Gastrocnemius medialis (tissue), 4 donors: ENCODE data around the gene RPP25. TPM values are rescaled to one million over a fixed set of nuclear protein-coding genes. Genes with fewer than 3 reads are reported as not detected.
A peak's percentile ranks its signal among the peaks of the same experiment; 100 is the strongest.

Experiments
- ATAC-seq, 2 donors: fragments of 150-250 bp; one replicate each; pipeline ENCODE4 v1.9.1; 2016
- DNase-seq, 2 donors: peaks; one replicate each; pipeline ENCODE4 v3.0.0-alpha.2; 2019
- H3K27ac ChIP-seq, 4 donors: fragments of 200-600 bp; sonication (generic); 1 replicate in 1 of 4; 2 replicates in 3 of 4; pipeline ENCODE4 v1.5.1; 2016 to 2018; ENCODE audit warnings: mild to moderate bottlenecking in 2 of 4, moderate library complexity in 1 of 4
- H3K27me3 ChIP-seq, 3 donors: fragments of 200-600 bp; sonication (generic) in 2 of 3; 1 replicate in 1 of 3; 2 replicates in 2 of 3; pipeline versions ENCODE4 v1.5.1 to v1.6.0; 2016 to 2019; ENCODE audit warnings: mild to moderate bottlenecking in 1 of 3, moderate library complexity in 1 of 3
- H3K36me3 ChIP-seq, 2 donors: fragments of 200-600 bp; sonication (generic) in 1 of 2; one replicate each; pipeline ENCODE4 v1.5.1; 2017 to 2018
- H3K4me1 ChIP-seq, 2 donors: fragments of 200-600 bp; sonication (generic) in 1 of 2; one replicate each; pipeline ENCODE4 v1.5.1; 2016 to 2017; ENCODE audit warnings: mild to moderate bottlenecking in 2 of 2
- H3K4me3 ChIP-seq, 4 donors: fragments of 200-600 bp; sonication (generic) in 3 of 4; 1 replicate in 1 of 4; 2 replicates in 3 of 4; pipeline ENCODE4 v1.5.1; 2016 to 2019; ENCODE audit warnings: mild to moderate bottlenecking in 2 of 4
- H3K9me3 ChIP-seq, 3 donors: fragments of 200-600 bp; sonication (generic) in 2 of 3; 1 replicate in 1 of 3; 2 replicates in 2 of 3; pipeline ENCODE4 v1.5.1; 2016 to 2019
- CTCF ChIP-seq, 5 experiments: fragments of 450-650 bp in 3 of 5; fragments of 200-600 bp in 2 of 5; sonication (generic) in 2 of 5; IDR thresholded peaks in 4 of 5; conservative IDR thresholded peaks in 1 of 5; 1 replicate in 4 of 5; 2 replicates in 1 of 5; pipeline ENCODE4 v1.5.1; 2016 to 2019; ENCODE audit warnings: antibody characterized with exemption in 5 of 5, mild to moderate bottlenecking in 3 of 5, moderate library complexity in 3 of 5
- POLR2A ChIP-seq, 2 donors: fragments of 450-650 bp; IDR thresholded peaks; one replicate each; pipeline ENCODE4 v1.6.1; 2017; ENCODE audit warnings: antibody characterized with exemption in 2 of 2, mild to moderate bottlenecking in 2 of 2, moderate library complexity in 2 of 2
- in situ Hi-C, 4 donors: fragments of 200-750 bp; cut with MboI; loops; one replicate each; pipeline versions ENCODE4 v1.15.0 to v1.8.0; 2017; ENCODE audit warnings: low sequenced_read_pairs in 4 of 4
- intact Hi-C: fragments of 100-400 bp; cut with DNase I; formaldehyde crosslinking; loops from one replicate; pipeline ENCODE4 v1.15.1; 2023; ENCODE audit warnings: low total_unique reads
- total RNA-seq, 4 donors: library from RNA; depleted of rRNA; stranded (reverse); fragments of >200 nt; gene quantifications; one replicate each; pipeline versions ENCODE4 v1.1.0 to v1.2.3, GENCODE V29; 2016

Gene RPP25
- total RNA-seq, 4 donors from 2014 or later: 1.0 to 5.1 (median 1.9) TPM

GRCh38 chr15:74962219-74962618 is 5.6 kb upstream of the RPP25 start:
- H3K4me1 ChIP-seq: peaks cover 6 to 17% of the 10 kb centered on the region in 2 donors
- TF ChIP-seq POLR2A (IDR thresholded peaks at IDR 0.05): no peak
- no peak for TF ChIP-seq CTCF (IDR thresholded peaks at IDR 0.05 in 4 of 5, conservative IDR thresholded peaks at IDR 0.05 in 1 of 5)
- H3K9me3 ChIP-seq: no peaks in the 10 kb centered on the region
- DNase-seq: no peak
- no peak overlapping the region for H3K27ac ChIP-seq
- intact Hi-C loops: no loop called here
- H3K27me3 ChIP-seq: peaks cover 29 to 31% (median 31%) of the 10 kb centered on the region in 3 donors
- in situ Hi-C loops: no loop called here
- H3K36me3 ChIP-seq: no peaks in the 10 kb centered on the region
- ATAC-seq: no peak
- H3K4me3 ChIP-seq: no peak overlapping the region

GRCh38 chr15:74961616-74962015 is 5.0 kb upstream of the RPP25 start:
- no peaks in the 10 kb centered on the region for H3K36me3 ChIP-seq
- H3K27ac ChIP-seq: no peak overlapping the region
- H3K9me3 ChIP-seq: no peaks in the 10 kb centered on the region
- no peak overlapping the region for H3K4me3 ChIP-seq
- peaks cover 30 to 35% (median 33%) of the 10 kb centered on the region in 3 donors for H3K27me3 ChIP-seq
- ATAC-seq (no peak), DNase-seq (no peak)
- H3K4me1 ChIP-seq: peaks cover 7 to 18% of the 10 kb centered on the region in 2 donors
- TF ChIP-seq POLR2A (IDR thresholded peaks at IDR 0.05) (no peak), CTCF (IDR thresholded peaks at IDR 0.05 in 4 of 5, conservative IDR thresholded peaks at IDR 0.05 in 1 of 5) (no peak)
- intact Hi-C loops: no loop called here
- in situ Hi-C loops: no loop called here

GRCh38 chr15:74960995-74961588 is 4.5 kb upstream of the RPP25 start:
- H3K36me3 ChIP-seq: no peaks in the 10 kb centered on the region
- H3K4me1 ChIP-seq: peaks cover 9 to 22% of the 10 kb centered on the region in 2 donors
- no peak for ATAC-seq
- no peak overlapping the region for H3K4me3 ChIP-seq
- H3K27ac ChIP-seq: no peak overlapping the region
- DNase-seq: no peak
- no peaks in the 10 kb centered on the region for H3K9me3 ChIP-seq
- H3K27me3 ChIP-seq: peaks cover 30 to 35% (median 33%) of the 10 kb centered on the region in 3 donors
- intact Hi-C loops: no loop called here
- in situ Hi-C loops: no loop called here
- TF ChIP-seq CTCF (IDR thresholded peaks at IDR 0.05 in 4 of 5, conservative IDR thresholded peaks at IDR 0.05 in 1 of 5) (no peak), POLR2A (IDR thresholded peaks at IDR 0.05) (no peak)

- no peaks in the 10 kb centered on the region for H3K9me3 ChIP-seq
- in situ Hi-C loops (no loop called here), intact Hi-C loops (no loop called here)
- no peak overlapping the region for H3K4me3 ChIP-seq
- peaks cover 15 to 25% of the 10 kb centered on the region in 2 donors for H3K4me1 ChIP-seq
- TF ChIP-seq CTCF (IDR thresholded peaks at IDR 0.05 in 4 of 5, conservative IDR thresholded peaks at IDR 0.05 in 1 of 5) (no peak), POLR2A (IDR thresholded peaks at IDR 0.05) (no peak)
- peaks cover 38 to 43% (median 40%) of the 10 kb centered on the region in 3 donors for H3K27me3 ChIP-seq
- no peaks in the 10 kb centered on the region for H3K36me3 ChIP-seq
- DNase-seq (no peak), ATAC-seq (no peak)
- H3K27ac ChIP-seq: no peak overlapping the region
These were observed 3.7 kb upstream of the RPP25 start for GRCh38 chr15:74960286-74960685.

- Histone ChIP-seq H3K27me3 (peaks cover 45 to 49% (median 46%) of the 10 kb centered on the region in 3 donors), H3K4me3 (peak overlapping the region in 1 of 4 donors; percentile 58), H3K9me3 (no peaks in the 10 kb centered on the region), H3K4me1 (peaks cover 15 to 25% of the 10 kb centered on the region in 2 donors), H3K27ac (no peak overlapping the region), H3K36me3 (no peaks in the 10 kb centered on the region)
- in situ Hi-C loops: no loop called here
- no peak for TF ChIP-seq POLR2A (IDR thresholded peaks at IDR 0.05)
- TF ChIP-seq CTCF (IDR thresholded peaks at IDR 0.05 in 4 of 5, conservative IDR thresholded peaks at IDR 0.05 in 1 of 5): no peak
- ATAC-seq: no peak
- intact Hi-C loops: no loop called here
- no peak for DNase-seq
These were observed 3.0 kb upstream of the RPP25 start for GRCh38 chr15:74959586-74959939.
